HCT116 (cell line): ENCODE data around the gene CLEC17A. TPM values are rescaled to one million over a fixed set of nuclear protein-coding genes. Genes with fewer than 3 reads are reported as not detected.

Source experiments
- ATAC-seq: fragments of 200-7000 bp; cut with Tn5 transposase; 2 replicates; pipeline ENCODE4 v1.9.1; 2020; ENCODE audit warnings: mild to moderate bottlenecking, moderate library complexity
- BruUV-seq: library from RNA; stranded (reverse); fragments of 400-500 nt; replicated peaks from 2 replicates; lab custom pipeline; 2021; lab: Mats Ljungman, UMichigan
- CTCF ChIA-PET: fragments of 300-600 bp; sonication (Branson Sonifier 250); formaldehyde crosslinking; loops from one replicate; lab custom pipeline; 2021; ENCODE audit warnings: antibody characterized with exemption; lab: Charles Lee
- POLR2A ChIA-PET: fragments of 300-600, 350-600 bp; sonication (Branson Sonifier 250); formaldehyde crosslinking; loops from one replicate; lab custom pipeline; 2021; ENCODE audit warnings: antibody characterized with exemption; lab: Charles Lee
- RAD21 ChIA-PET, 2 experiments: fragments of 300-600 bp; sonication (Branson Sonifier 250); formaldehyde crosslinking; loops; one replicate each; lab custom pipeline; 2023; ENCODE audit warnings: low total read pairs in 2 of 2; ENCODE audit not compliant: uncharacterized antibody in 2 of 2, unreplicated experiment in 2 of 2, low non-redundant PET in 1 of 2; lab: Charles Lee
- DNase-seq: peaks from one replicate; pipeline ENCODE4 v3.0.0-alpha.2; 2010; ENCODE audit warnings: low read depth, low spot score
- H2AFZ ChIP-seq: fragments of 200-600 bp; shearing (Covaris generic), sonication (generic); 2 replicates; pipeline ENCODE4 v1.6.1; 2017; ENCODE audit warnings: low read depth, mixed run types, mixed read lengths, antibody characterized with exemption, low read length; ENCODE audit not compliant: poor library complexity, severe bottlenecking
- H3K27ac ChIP-seq: 2 replicates; pipeline ENCODE4 v1.5.1; 2012; ENCODE audit warnings: low read depth, low read length
- H3K27me3 ChIP-seq: fragments of 200-600 bp; sonication (generic); 2 replicates; pipeline ENCODE4 v1.6.1; 2016; ENCODE audit warnings: mixed run types, low read length, mixed read lengths; ENCODE audit not compliant: insufficient read depth
- H3K36me3 ChIP-seq, 2 experiments: fragments of 200-500 bp in 1 of 2; fragments of 200-600 bp in 1 of 2; sonication (Bioruptor generic) in 1 of 2; sonication (generic) in 1 of 2; 2 replicates each; pipeline versions ENCODE4 v1.5.1 to v1.6.1; 2014 to 2016; ENCODE audit warnings: low read length in 2 of 2, inconsistent platforms in 1 of 2, mixed read lengths in 1 of 2, mixed run types in 1 of 2; ENCODE audit not compliant: insufficient read depth in 2 of 2, control insufficient read depth in 1 of 2
- H3K4me1 ChIP-seq, 2 experiments: fragments of 200-600 bp in 1 of 2; sonication (generic) in 1 of 2; 2 replicates each; pipeline versions ENCODE4 v1.5.1 to v1.6.1; 2012 to 2017; ENCODE audit warnings: low read length in 2 of 2, inconsistent platforms in 1 of 2, mild to moderate bottlenecking in 1 of 2, mixed read lengths in 1 of 2, mixed run types in 1 of 2, moderate library complexity in 1 of 2; ENCODE audit not compliant: insufficient read depth in 2 of 2, control insufficient read depth in 1 of 2
- H3K4me2 ChIP-seq: fragments of 200-600 bp; sonication (generic); 2 replicates; pipeline ENCODE4 v1.6.1; 2017; ENCODE audit warnings: mixed run types, low read length, mixed read lengths
- H3K4me3 ChIP-seq, 2 experiments: fragments of 200-600 bp in 1 of 2; sonication (generic) in 1 of 2; replicated peaks in 1 of 2; 2 replicates each; pipeline ENCODE4 v1.5.1; 2011 to 2016; ENCODE audit warnings: low read length in 2 of 2, control low read depth in 1 of 2, low read depth in 1 of 2, mild to moderate bottlenecking in 1 of 2, mixed read lengths in 1 of 2, mixed run types in 1 of 2
- H3K79me2 ChIP-seq: fragments of 200-600 bp; sonication (generic); 2 replicates; pipeline ENCODE4 v1.6.1; 2017; ENCODE audit warnings: mild to moderate bottlenecking, mixed run types, low read length, moderate library complexity, mixed read lengths; ENCODE audit not compliant: insufficient read depth
- H3K9ac ChIP-seq: fragments of 200-600 bp; sonication (generic); 2 replicates; pipeline ENCODE4 v1.6.1; 2016; ENCODE audit warnings: low read length, mixed read lengths
- H3K9me2 ChIP-seq: fragments of 200-600 bp; sonication (generic), shearing (Covaris generic); 2 replicates; pipeline ENCODE4 v1.6.1; 2017; ENCODE audit warnings: mixed run types, mild to moderate bottlenecking, moderate library complexity; ENCODE audit not compliant: insufficient read depth
- H3K9me3 ChIP-seq, 2 experiments: fragments of 200-500 bp in 1 of 2; fragments of 200-600 bp in 1 of 2; sonication (Bioruptor generic) in 1 of 2; sonication (generic) in 1 of 2; 2 replicates each; pipeline ENCODE4 v1.6.1; 2014 to 2017; ENCODE audit warnings: low read length in 2 of 2, mixed read lengths in 2 of 2, inconsistent platforms in 1 of 2, low read depth in 1 of 2, mild to moderate bottlenecking in 1 of 2, mixed run types in 1 of 2, moderate library complexity in 1 of 2; ENCODE audit not compliant: control insufficient read depth in 1 of 2, insufficient read depth in 1 of 2
- H4K20me1 ChIP-seq: fragments of 200-600 bp; sonication (generic), shearing (Covaris generic); 2 replicates; pipeline ENCODE4 v1.6.1; 2017; ENCODE audit warnings: mixed run types, mild to moderate bottlenecking, moderate library complexity; ENCODE audit not compliant: insufficient read depth
- CBX3 ChIP-seq: IDR thresholded peaks from 2 replicates; pipeline ENCODE4 v1.6.1; 2012; ENCODE audit warnings: low read depth
- CEBPB ChIP-seq: IDR thresholded peaks from 2 replicates; pipeline ENCODE4 v1.6.1; 2012; ENCODE audit warnings: low read depth
- EGR1 ChIP-seq: IDR thresholded peaks from 2 replicates; pipeline ENCODE4 v1.6.1; 2012; ENCODE audit warnings: low read depth
- EZH2 ChIP-seq: fragments of 200-600 bp; sonication (generic); IDR thresholded peaks from 2 replicates; pipeline ENCODE4 v1.6.1; 2017; ENCODE audit warnings: antibody characterized with exemption, mixed run types
- EZH2phosphoT487 ChIP-seq: fragments of 200-600 bp; IDR thresholded peaks from 2 replicates; pipeline ENCODE4 v1.6.1; 2018; ENCODE audit warnings: antibody characterized with exemption, borderline replicate concordance
- JUND ChIP-seq: IDR thresholded peaks from 2 replicates; pipeline ENCODE4 v1.6.1; 2012
- MAX ChIP-seq: IDR thresholded peaks from 2 replicates; pipeline ENCODE4 v1.6.1; 2012
- POLR2AphosphoS5 ChIP-seq: IDR thresholded peaks from 2 replicates; pipeline ENCODE4 v1.6.1; 2011; ENCODE audit warnings: mild to moderate bottlenecking, low read depth, low read length, moderate library complexity
- RAD21 ChIP-seq: IDR thresholded peaks from 2 replicates; pipeline ENCODE4 v1.6.1; 2012; ENCODE audit warnings: low read depth, mild to moderate bottlenecking
- SIN3A ChIP-seq: IDR thresholded peaks from 2 replicates; pipeline ENCODE4 v1.6.1; 2012; ENCODE audit warnings: low read depth
- SP1 ChIP-seq: IDR thresholded peaks from 2 replicates; pipeline ENCODE4 v1.6.1; 2012; ENCODE audit warnings: low read depth
- SRF ChIP-seq: IDR thresholded peaks from 2 replicates; pipeline ENCODE4 v1.6.1; 2012; ENCODE audit warnings: low read depth
- TCF7L2 ChIP-seq: IDR thresholded peaks from 2 replicates; pipeline ENCODE4 v1.7.0; 2011; ENCODE audit warnings: borderline replicate concordance, inconsistent platforms; ENCODE audit not compliant: insufficient read depth, insufficient read length; ENCODE audit errors: extremely low read depth
- YY1 ChIP-seq: IDR thresholded peaks from 2 replicates; pipeline ENCODE4 v1.6.1; 2011; ENCODE audit warnings: low read length, low read depth, moderate library complexity, mild to moderate bottlenecking; ENCODE audit not compliant: insufficient replicate concordance; ENCODE audit errors: extremely low read depth
- ZBTB33 ChIP-seq: IDR thresholded peaks from 2 replicates; pipeline ENCODE4 v1.6.1; 2011; ENCODE audit warnings: mild to moderate bottlenecking, low read length, moderate library complexity; ENCODE audit not compliant: insufficient replicate concordance; ENCODE audit errors: extremely low read depth
- ZFX ChIP-seq: fragments of 450-650 bp; IDR thresholded peaks from 2 replicates; pipeline ENCODE4 v1.6.1; 2017
- ZNF274 ChIP-seq: fragments of 200-500 bp; sonication (Bioruptor generic); IDR thresholded peaks from 2 replicates; pipeline ENCODE4 v1.6.1; 2014; ENCODE audit warnings: mild to moderate bottlenecking, low read depth, low read length, inconsistent platforms
- intact Hi-C: fragments of 100-400 bp; cut with micrococcal nuclease; formaldehyde crosslinking; loops from 2 replicates; pipeline ENCODE4 v1.10.0; 2022
- total RNA-seq: library from RNA; stranded (reverse); gene quantifications from one replicate; pipeline ENCODE4 v1.2.1, GENCODE V29; 2021; ENCODE audit not compliant: unreplicated experiment
- TF ChIP-seq, protein P1 (sequence below): IDR thresholded peaks from 2 replicates; pipeline ENCODE4 v1.6.1; 2012
- TF ChIP-seq, protein P2 (sequence below), 3 experiments: fragments of 200-600 bp in 1 of 3; sonication (generic) in 1 of 3; IDR thresholded peaks in 2 of 3; conservative IDR thresholded peaks in 1 of 3; 2 replicates each; pipeline ENCODE4 v1.5.1; 2012 to 2017; ENCODE audit warnings: low read depth in 2 of 3, low read length in 2 of 3, antibody characterized with exemption in 1 of 3, borderline replicate concordance in 1 of 3, control low read depth in 1 of 3, mild to moderate bottlenecking in 1 of 3, mixed read lengths in 1 of 3, mixed run types in 1 of 3, moderate library complexity in 1 of 3; ENCODE audit not compliant: insufficient read depth in 1 of 3

Gene CLEC17A
- total RNA-seq, 1 experiment from 2014 or later = not detected

- Histone ChIP-seq H3K36me3 (peaks cover 0 to 4% of the 10 kb centered on the region in 2 experiments; a peak in 2 of 4 replicates), H2AFZ (no peak overlapping the region), H3K27ac (no peak overlapping the region), H3K9me3 (no peaks in the 10 kb centered on the region), H3K9ac (no peak overlapping the region), H4K20me1 (no peaks in the 10 kb centered on the region), H3K4me3 (no peak overlapping the region), H3K79me2 (peaks cover 50% of the 10 kb centered on the region), H3K9me2 (no peaks in the 10 kb centered on the region), H3K4me1 (peaks cover 11 to 23% of the 10 kb centered on the region in 2 experiments; a peak in 3 of 4 replicates), H3K27me3 (no peaks in the 10 kb centered on the region), H3K4me2 (no peak overlapping the region)
- DNase-seq (no peak), ATAC-seq (no peak)
- ChIA-PET CTCF (no interaction called here), RAD21 (no interaction called here), POLR2A (interaction anchor here (0.6 kb wide), 1 partner anchor 712 kb away, joined by 4 read pairs; no protein-coding TSS in a partner anchor)
- no peak for TF ChIP-seq CEBPB
- TF ChIP-seq YY1 = no peak
- TF ChIP-seq CBX3 = no peak
- TF ChIP-seq, protein P1, sequence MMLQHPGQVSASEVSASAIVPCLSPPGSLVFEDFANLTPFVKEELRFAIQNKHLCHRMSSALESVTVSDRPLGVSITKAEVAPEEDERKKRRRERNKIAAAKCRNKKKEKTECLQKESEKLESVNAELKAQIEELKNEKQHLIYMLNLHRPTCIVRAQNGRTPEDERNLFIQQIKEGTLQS = no peak
- no peak for TF ChIP-seq EGR1
- TF ChIP-seq, protein P2, sequence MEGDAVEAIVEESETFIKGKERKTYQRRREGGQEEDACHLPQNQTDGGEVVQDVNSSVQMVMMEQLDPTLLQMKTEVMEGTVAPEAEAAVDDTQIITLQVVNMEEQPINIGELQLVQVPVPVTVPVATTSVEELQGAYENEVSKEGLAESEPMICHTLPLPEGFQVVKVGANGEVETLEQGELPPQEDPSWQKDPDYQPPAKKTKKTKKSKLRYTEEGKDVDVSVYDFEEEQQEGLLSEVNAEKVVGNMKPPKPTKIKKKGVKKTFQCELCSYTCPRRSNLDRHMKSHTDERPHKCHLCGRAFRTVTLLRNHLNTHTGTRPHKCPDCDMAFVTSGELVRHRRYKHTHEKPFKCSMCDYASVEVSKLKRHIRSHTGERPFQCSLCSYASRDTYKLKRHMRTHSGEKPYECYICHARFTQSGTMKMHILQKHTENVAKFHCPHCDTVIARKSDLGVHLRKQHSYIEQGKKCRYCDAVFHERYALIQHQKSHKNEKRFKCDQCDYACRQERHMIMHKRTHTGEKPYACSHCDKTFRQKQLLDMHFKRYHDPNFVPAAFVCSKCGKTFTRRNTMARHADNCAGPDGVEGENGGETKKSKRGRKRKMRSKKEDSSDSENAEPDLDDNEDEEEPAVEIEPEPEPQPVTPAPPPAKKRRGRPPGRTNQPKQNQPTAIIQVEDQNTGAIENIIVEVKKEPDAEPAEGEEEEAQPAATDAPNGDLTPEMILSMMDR (IDR thresholded peaks at IDR 0.05 in 2 of 3, conservative IDR thresholded peaks at IDR 0.05 in 1 of 3; ENCODE audit: borderline replicate concordance in 1 of 3, insufficient read depth in 1 of 3, low read depth in 2 of 3, low read length in 2 of 3) = no peak
- TF ChIP-seq ZFX = no peak
- TF ChIP-seq ZBTB33 = no peak
- TF ChIP-seq EZH2 = no peak
- no peak for TF ChIP-seq JUND
- TF ChIP-seq SP1 = no peak
- no peak for TF ChIP-seq EZH2phosphoT487
- TF ChIP-seq SIN3A = no peak
- no peak for TF ChIP-seq SRF
- TF ChIP-seq MAX = no peak
- no peak for TF ChIP-seq TCF7L2
- TF ChIP-seq POLR2AphosphoS5 = no peak
- TF ChIP-seq ZNF274 = no peak
- TF ChIP-seq RAD21 = no peak
- no TSS peak for BruUV-seq
- intact Hi-C loops = no loop called here
Observed at GRCh38 chr19:14567079-14567478, 15.8 kb upstream of the CLEC17A start.
